Measurements from ENCODE around the gene RPL9. TPM values are rescaled to one million over a fixed set of nuclear protein-coding genes. Genes with fewer than 3 reads are reported as not detected.

RPL9 gene
- total and polyA plus RNA-seq, 2 of the 13 experiments (the other 11 are each of a cell fraction or from before 2014, with no cell fraction given) = 993 to 2,148 TPM

DNA sequence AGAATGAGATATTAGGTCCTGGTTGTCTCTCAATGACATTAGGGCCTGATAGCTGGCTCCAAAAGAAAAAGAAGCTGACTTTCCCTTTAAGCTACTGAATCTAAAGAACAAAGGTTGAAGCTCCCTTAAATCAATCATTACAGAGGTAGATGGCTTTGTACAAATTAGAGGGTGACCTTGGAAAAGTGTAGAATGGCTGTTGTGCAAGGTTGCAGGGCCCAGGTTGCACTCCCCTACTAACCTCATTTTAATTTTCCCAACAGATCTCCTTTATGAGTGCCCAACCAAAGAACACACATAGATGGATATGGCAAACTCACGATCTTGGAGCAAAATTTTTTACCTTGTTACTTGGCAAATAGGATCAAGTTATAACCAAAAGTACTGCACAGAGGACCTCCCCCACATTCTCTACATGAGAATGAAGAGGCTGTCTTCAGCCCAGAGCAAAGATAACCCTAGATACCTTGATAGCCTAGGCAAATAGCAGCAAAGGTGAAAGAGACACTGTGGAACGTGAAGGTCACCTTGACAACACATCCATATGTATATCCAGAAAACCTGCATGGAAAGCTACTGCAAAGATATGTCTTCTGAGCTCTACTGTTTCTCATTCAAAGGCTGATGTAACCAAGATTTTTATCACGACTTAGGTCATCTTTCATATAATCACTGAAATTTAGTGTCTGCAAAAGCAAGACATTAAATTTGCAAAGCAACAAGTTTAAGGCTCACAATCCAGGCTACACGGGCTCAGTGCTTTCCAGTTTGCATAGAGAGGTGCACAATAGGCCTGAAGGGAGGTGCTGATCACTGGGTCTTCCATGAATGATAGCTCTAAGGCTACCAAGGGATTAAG, 29.0 kb downstream of the RPL9 start (continued):
- TF ChIP-seq THAP8 (CRISPR knock-in tag; IDR thresholded peaks at IDR 0.05; ENCODE audit: borderline replicate concordance) = no peak
- TF ChIP-seq ZFYVE20 (CRISPR knock-in tag; IDR thresholded peaks at IDR 0.05; ENCODE audit: borderline replicate concordance, low read depth) = no peak
- no peak for TF ChIP-seq ZNF275 (CRISPR knock-in tag; IDR thresholded peaks at IDR 0.05; ENCODE audit: borderline replicate concordance)
- peak; percentile 50; the same call in 1 of the 2 replicates for TF ChIP-seq FOXJ3 (CRISPR knock-in tag; IDR thresholded peaks at IDR 0.05; ENCODE audit: borderline replicate concordance)
- TF ChIP-seq, protein P1, sequence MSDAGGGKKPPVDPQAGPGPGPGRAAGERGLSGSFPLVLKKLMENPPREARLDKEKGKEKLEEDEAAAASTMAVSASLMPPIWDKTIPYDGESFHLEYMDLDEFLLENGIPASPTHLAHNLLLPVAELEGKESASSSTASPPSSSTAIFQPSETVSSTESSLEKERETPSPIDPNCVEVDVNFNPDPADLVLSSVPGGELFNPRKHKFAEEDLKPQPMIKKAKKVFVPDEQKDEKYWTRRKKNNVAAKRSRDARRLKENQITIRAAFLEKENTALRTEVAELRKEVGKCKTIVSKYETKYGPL (CRISPR knock-in tag; IDR thresholded peaks at IDR 0.05) = 0 out of 2 replicates have a peak, but pooled peaks have one; percentile 41
- TF ChIP-seq FOXA3 (CRISPR knock-in tag; IDR thresholded peaks at IDR 0.05) = peak; percentile 79
- TF ChIP-seq RAD51 (IDR thresholded peaks at IDR 0.05; ENCODE audit: borderline replicate concordance) = no peak
- no peak for TF ChIP-seq TMF1 (CRISPR knock-in tag; IDR thresholded peaks at IDR 0.05; ENCODE audit: low read depth)
- TF ChIP-seq ZNF121 (CRISPR knock-in tag; IDR thresholded peaks at IDR 0.05) = no peak
- TF ChIP-seq PPARG (CRISPR knock-in tag; conservative IDR thresholded peaks at IDR 0.05) = peak; percentile 90
- no peak for TF ChIP-seq RAD21 (CRISPR knock-in tag; IDR thresholded peaks at IDR 0.05)
- no peak for TF ChIP-seq ZNF773 (CRISPR knock-in tag; IDR thresholded peaks at IDR 0.05; ENCODE audit: borderline replicate concordance)
- 0 out of 2 replicates have a peak, but pooled peaks have one; percentile 28 for TF ChIP-seq E2F1 (CRISPR knock-in tag; IDR thresholded peaks at IDR 0.05)
- TF ChIP-seq, protein P2, sequence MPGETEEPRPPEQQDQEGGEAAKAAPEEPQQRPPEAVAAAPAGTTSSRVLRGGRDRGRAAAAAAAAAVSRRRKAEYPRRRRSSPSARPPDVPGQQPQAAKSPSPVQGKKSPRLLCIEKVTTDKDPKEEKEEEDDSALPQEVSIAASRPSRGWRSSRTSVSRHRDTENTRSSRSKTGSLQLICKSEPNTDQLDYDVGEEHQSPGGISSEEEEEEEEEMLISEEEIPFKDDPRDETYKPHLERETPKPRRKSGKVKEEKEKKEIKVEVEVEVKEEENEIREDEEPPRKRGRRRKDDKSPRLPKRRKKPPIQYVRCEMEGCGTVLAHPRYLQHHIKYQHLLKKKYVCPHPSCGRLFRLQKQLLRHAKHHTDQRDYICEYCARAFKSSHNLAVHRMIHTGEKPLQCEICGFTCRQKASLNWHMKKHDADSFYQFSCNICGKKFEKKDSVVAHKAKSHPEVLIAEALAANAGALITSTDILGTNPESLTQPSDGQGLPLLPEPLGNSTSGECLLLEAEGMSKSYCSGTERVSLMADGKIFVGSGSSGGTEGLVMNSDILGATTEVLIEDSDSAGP (CRISPR knock-in tag; IDR thresholded peaks at IDR 0.05; ENCODE audit: borderline replicate concordance) = peak; percentile 60; the same call in 1 of the 2 replicates
- TF ChIP-seq GATA4 (IDR thresholded peaks at IDR 0.05; ENCODE audit: borderline replicate concordance, low read depth) = peak; percentile 92
- TF ChIP-seq PHF21A (CRISPR knock-in tag; IDR thresholded peaks at IDR 0.05) = peak; percentile 73; the same call in 1 of the 2 replicates
- TF ChIP-seq ZNF816 (CRISPR knock-in tag; IDR thresholded peaks at IDR 0.05; ENCODE audit: borderline replicate concordance) = no peak
- TF ChIP-seq ZNF180 (CRISPR knock-in tag; IDR thresholded peaks at IDR 0.05; ENCODE audit: borderline replicate concordance, low read depth) = no peak
- TF ChIP-seq CCDC6 (CRISPR knock-in tag; IDR thresholded peaks at IDR 0.05) = no peak
- TF ChIP-seq, protein P3, sequence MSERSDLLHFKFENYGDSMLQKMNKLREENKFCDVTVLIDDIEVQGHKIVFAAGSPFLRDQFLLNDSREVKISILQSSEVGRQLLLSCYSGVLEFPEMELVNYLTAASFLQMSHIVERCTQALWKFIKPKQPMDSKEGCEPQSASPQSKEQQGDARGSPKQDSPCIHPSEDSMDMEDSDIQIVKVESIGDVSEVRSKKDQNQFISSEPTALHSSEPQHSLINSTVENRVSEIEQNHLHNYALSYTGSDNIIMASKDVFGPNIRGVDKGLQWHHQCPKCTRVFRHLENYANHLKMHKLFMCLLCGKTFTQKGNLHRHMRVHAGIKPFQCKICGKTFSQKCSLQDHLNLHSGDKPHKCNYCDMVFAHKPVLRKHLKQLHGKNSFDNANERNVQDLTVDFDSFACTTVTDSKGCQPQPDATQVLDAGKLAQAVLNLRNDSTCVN (CRISPR knock-in tag; IDR thresholded peaks at IDR 0.05; ENCODE audit: borderline replicate concordance) = peak; percentile 79
- peak; percentile 64 for TF ChIP-seq MED1 (CRISPR knock-in tag; IDR thresholded peaks at IDR 0.05)

Data from HepG2 (cell line).